K562 (cell line): ENCODE results near the gene NME7. TPM values are rescaled to one million over a fixed set of nuclear protein-coding genes. Genes with fewer than 3 reads are reported as not detected.
A peak's percentile ranks its signal among the peaks of the same experiment; 100 is the strongest.

Source experiments
- CC2D1A ChIP-seq: fragments of 450-650 bp; IDR thresholded peaks from 2 replicates; pipeline ENCODE4 v1.6.1; 2017; ENCODE audit warnings: mild to moderate bottlenecking
- CHD4 ChIP-seq: fragments of 200-600 bp; sonication (generic); IDR thresholded peaks from 3 replicates; pipeline ENCODE4 v1.6.1; 2012; ENCODE audit warnings: low read depth, mild to moderate bottlenecking, mixed read lengths, low read length, inconsistent platforms; ENCODE audit not compliant: insufficient read depth, insufficient replicate concordance, poor library complexity, severe bottlenecking
- FOXJ2 ChIP-seq: fragments of 200-800 bp; sonication (Bioruptor generic); IDR thresholded peaks from 2 replicates; pipeline ENCODE4 v1.6.1; 2016; ENCODE audit warnings: missing genetic modification characterization, missing compliant biosample characterization
- KLF13 ChIP-seq: fragments of 450-650 bp; IDR thresholded peaks from 2 replicates; pipeline ENCODE4 v1.6.1; 2016; ENCODE audit warnings: missing genetic modification characterization, low read depth, mild to moderate bottlenecking, missing compliant biosample characterization, moderate library complexity, borderline replicate concordance
- LCOR ChIP-seq: sonication (generic); formaldehyde crosslinking; IDR thresholded peaks from 2 replicates; pipeline ENCODE4 v1.8.0; 2022; ENCODE audit warnings: mild to moderate bottlenecking, missing genetic modification reagents
- NONO ChIP-seq, 2 experiments: fragments of 200-400 bp in 1 of 2; fragments of 450-650 bp in 1 of 2; formaldehyde crosslinking in 1 of 2; IDR thresholded peaks; 2 replicates each; pipeline ENCODE4 v1.6.1; 2017; ENCODE audit warnings: low read depth in 2 of 2, mild to moderate bottlenecking in 2 of 2, moderate library complexity in 2 of 2, low read length in 1 of 2
- PYGO2 ChIP-seq: fragments of 450-650 bp; IDR thresholded peaks from 2 replicates; pipeline ENCODE4 v1.6.1; 2016; ENCODE audit warnings: mild to moderate bottlenecking, missing genetic modification characterization, moderate library complexity, missing compliant biosample characterization
- TCF3 ChIP-seq: sonication (generic); formaldehyde crosslinking; IDR thresholded peaks from 2 replicates; pipeline ENCODE4 v1.4.0; 2020; ENCODE audit warnings: mild to moderate bottlenecking, missing genetic modification reagents
- ZNF77 ChIP-seq: fragments of 250-450 bp; sonication (Bioruptor Pico); IDR thresholded peaks from 2 replicates; pipeline ENCODE4 v1.5.0; 2020
- polyA plus RNA-seq, 8 experiments: library from polyadenylated mRNA; depleted of rRNA in 4 of 8; stranded (reverse) in 5 of 8; unstranded in 3 of 8; fragments of >200 nt; fragmentation: Nextera tagmentation in 2 of 8; fragmentation: Illumina TruSeq in 1 of 8; extraction: Ambion mirVana in 2 of 8; extraction: Trizol in 1 of 8; gene quantifications; 2 replicates each; pipeline versions ENCODE4 v1.2.1 to v1.2.3, GENCODE V29; 2011 to 2014; ENCODE audit warnings: inconsistent platforms in 1 of 8, missing spikeins in 1 of 8
- total RNA-seq, 7 experiments: library from RNA; depleted of rRNA in 6 of 7; stranded (reverse); fragments of >200 nt in 6 of 7; fragmentation: Illumina TruSeq in 2 of 7; extraction: Trizol in 2 of 7; gene quantifications; 2 replicates each; pipeline versions ENCODE4 v1.2.1 to v1.2.3, GENCODE V29; 2011 to 2021; ENCODE audit warnings: low replicate concordance in 1 of 7
- TF ChIP-seq, protein P1 (sequence below): sonication (generic); formaldehyde crosslinking; IDR thresholded peaks from 2 replicates; pipeline ENCODE4 v1.8.0; 2023; ENCODE audit warnings: mild to moderate bottlenecking, missing genetic modification reagents
- TF ChIP-seq, protein P2 (sequence below): fragments of 250-450 bp; sonication (Bioruptor Pico); IDR thresholded peaks from 2 replicates; pipeline ENCODE4 v1.4.0; 2020; ENCODE audit warnings: mild to moderate bottlenecking
- TF ChIP-seq, protein P3 (sequence below): fragments of 250-450 bp; sonication (Bioruptor Pico); IDR thresholded peaks from 2 replicates; pipeline ENCODE4 v1.8.0; 2022; ENCODE audit warnings: moderate library complexity, mild to moderate bottlenecking, inconsistent platforms
- TF ChIP-seq, protein P4 (sequence below): sonication (generic); formaldehyde crosslinking; IDR thresholded peaks from 2 replicates; pipeline ENCODE4 v1.8.0; 2022; ENCODE audit warnings: mild to moderate bottlenecking, missing genetic modification reagents
- TF ChIP-seq, protein P5 (sequence below): fragments of 250-450 bp; sonication (Bioruptor Pico); IDR thresholded peaks from 2 replicates; pipeline ENCODE4 v1.8.0; 2022; ENCODE audit warnings: inconsistent platforms
- TF ChIP-seq, protein P6 (sequence below): sonication (generic); formaldehyde crosslinking; IDR thresholded peaks from 2 replicates; pipeline ENCODE4 v1.8.0; 2023; ENCODE audit warnings: mild to moderate bottlenecking, missing genetic modification reagents

The NME7 gene
- total and polyA plus RNA-seq, 9 of the 15 experiments (the other 6 are each of a cell fraction or from before 2014, with no cell fraction given) = 7.9 to 43.2 (median 23.9) TPM

DNA sequence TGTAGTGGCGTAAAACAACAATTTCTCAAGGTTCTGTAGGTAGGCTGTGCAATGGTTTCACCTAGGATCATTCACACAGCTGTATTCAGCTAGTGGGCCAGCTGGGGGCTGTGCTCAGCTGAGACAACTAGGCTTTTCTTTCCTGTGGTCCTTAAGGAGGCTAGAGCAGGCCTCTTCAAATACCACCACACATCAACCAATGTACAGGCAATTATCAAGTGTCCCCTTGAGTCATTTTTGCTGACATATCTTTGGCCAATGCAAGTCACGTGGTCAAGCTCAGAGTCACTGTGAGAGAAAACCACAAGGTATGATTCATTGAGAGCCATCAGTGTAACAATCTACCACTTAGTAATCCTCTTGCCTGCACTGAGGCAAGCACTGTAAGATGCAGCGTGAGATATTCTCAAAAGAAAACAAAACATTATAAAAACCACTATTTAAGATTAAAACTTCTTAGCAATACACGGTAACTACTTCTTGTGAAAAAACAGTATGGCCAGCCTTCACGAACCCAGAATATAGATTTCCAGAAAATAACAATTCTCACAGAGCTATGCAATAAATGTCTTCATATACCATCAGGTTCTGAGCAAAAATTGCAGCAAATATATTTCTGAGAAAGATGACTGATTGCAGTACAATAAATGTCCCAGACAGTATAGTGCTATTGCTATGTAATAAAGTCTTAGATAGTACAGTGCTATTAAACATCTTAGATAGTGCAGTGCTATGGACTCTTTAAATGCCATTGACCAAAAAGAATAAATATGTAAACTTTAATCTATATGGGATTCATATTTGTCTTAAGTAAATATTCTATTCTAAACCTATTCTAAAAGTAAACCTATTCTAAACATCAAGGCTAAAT is 55.3 kb downstream of the NME7 start (continued):
- TF ChIP-seq, protein P1, sequence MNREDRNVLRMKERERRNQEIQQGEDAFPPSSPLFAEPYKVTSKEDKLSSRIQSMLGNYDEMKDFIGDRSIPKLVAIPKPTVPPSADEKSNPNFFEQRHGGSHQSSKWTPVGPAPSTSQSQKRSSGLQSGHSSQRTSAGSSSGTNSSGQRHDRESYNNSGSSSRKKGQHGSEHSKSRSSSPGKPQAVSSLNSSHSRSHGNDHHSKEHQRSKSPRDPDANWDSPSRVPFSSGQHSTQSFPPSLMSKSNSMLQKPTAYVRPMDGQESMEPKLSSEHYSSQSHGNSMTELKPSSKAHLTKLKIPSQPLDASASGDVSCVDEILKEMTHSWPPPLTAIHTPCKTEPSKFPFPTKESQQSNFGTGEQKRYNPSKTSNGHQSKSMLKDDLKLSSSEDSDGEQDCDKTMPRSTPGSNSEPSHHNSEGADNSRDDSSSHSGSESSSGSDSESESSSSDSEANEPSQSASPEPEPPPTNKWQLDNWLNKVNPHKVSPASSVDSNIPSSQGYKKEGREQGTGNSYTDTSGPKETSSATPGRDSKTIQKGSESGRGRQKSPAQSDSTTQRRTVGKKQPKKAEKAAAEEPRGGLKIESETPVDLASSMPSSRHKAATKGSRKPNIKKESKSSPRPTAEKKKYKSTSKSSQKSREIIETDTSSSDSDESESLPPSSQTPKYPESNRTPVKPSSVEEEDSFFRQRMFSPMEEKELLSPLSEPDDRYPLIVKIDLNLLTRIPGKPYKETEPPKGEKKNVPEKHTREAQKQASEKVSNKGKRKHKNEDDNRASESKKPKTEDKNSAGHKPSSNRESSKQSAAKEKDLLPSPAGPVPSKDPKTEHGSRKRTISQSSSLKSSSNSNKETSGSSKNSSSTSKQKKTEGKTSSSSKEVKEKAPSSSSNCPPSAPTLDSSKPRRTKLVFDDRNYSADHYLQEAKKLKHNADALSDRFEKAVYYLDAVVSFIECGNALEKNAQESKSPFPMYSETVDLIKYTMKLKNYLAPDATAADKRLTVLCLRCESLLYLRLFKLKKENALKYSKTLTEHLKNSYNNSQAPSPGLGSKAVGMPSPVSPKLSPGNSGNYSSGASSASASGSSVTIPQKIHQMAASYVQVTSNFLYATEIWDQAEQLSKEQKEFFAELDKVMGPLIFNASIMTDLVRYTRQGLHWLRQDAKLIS = peak; percentile 75; the same call in 1 of the 2 replicates
- TF ChIP-seq ZNF77 (no peak), NONO (IDR thresholded peaks at IDR 0.05; ENCODE audit: low read depth in 2 of 2, low read length in 1 of 2) (no peak), CHD4 (no peak), PYGO2 (tag) (0 out of 2 replicates have a peak, but pooled peaks have one; percentile 22), KLF13 (no peak), FOXJ2 (tag) (no peak), TCF3 (peak; percentile 75), CC2D1A (peak; percentile 78), LCOR (peak; percentile 74; the same call in 1 of the 2 replicates)
- TF ChIP-seq, protein P2, sequence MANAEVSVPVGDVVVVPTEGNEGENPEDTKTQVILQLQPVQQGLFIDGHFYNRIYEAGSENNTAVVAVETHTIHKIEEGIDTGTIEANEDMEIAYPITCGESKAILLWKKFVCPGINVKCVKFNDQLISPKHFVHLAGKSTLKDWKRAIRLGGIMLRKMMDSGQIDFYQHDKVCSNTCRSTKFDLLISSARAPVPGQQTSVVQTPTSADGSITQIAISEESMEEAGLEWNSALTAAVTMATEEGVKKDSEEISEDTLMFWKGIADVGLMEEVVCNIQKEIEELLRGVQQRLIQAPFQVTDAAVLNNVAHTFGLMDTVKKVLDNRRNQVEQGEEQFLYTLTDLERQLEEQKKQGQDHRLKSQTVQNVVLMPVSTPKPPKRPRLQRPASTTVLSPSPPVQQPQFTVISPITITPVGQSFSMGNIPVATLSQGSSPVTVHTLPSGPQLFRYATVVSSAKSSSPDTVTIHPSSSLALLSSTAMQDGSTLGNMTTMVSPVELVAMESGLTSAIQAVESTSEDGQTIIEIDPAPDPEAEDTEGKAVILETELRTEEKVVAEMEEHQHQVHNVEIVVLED (CRISPR knock-in tag) = no peak; the same call in 1 of the 2 replicates
- TF ChIP-seq, protein P3, sequence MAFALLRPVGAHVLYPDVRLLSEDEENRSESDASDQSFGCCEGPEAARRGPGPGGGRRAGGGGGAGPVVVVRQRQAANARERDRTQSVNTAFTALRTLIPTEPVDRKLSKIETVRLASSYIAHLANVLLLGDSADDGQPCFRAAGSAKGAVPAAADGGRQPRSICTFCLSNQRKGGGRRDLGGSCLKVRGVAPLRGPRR (CRISPR knock-in tag) = no peak
- TF ChIP-seq, protein P4, sequence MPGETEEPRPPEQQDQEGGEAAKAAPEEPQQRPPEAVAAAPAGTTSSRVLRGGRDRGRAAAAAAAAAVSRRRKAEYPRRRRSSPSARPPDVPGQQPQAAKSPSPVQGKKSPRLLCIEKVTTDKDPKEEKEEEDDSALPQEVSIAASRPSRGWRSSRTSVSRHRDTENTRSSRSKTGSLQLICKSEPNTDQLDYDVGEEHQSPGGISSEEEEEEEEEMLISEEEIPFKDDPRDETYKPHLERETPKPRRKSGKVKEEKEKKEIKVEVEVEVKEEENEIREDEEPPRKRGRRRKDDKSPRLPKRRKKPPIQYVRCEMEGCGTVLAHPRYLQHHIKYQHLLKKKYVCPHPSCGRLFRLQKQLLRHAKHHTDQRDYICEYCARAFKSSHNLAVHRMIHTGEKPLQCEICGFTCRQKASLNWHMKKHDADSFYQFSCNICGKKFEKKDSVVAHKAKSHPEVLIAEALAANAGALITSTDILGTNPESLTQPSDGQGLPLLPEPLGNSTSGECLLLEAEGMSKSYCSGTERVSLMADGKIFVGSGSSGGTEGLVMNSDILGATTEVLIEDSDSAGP = no peak
- TF ChIP-seq, protein P5, sequence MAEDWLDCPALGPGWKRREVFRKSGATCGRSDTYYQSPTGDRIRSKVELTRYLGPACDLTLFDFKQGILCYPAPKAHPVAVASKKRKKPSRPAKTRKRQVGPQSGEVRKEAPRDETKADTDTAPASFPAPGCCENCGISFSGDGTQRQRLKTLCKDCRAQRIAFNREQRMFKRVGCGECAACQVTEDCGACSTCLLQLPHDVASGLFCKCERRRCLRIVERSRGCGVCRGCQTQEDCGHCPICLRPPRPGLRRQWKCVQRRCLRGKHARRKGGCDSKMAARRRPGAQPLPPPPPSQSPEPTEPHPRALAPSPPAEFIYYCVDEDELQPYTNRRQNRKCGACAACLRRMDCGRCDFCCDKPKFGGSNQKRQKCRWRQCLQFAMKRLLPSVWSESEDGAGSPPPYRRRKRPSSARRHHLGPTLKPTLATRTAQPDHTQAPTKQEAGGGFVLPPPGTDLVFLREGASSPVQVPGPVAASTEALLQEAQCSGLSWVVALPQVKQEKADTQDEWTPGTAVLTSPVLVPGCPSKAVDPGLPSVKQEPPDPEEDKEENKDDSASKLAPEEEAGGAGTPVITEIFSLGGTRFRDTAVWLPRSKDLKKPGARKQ = no peak
- TF ChIP-seq, protein P6, sequence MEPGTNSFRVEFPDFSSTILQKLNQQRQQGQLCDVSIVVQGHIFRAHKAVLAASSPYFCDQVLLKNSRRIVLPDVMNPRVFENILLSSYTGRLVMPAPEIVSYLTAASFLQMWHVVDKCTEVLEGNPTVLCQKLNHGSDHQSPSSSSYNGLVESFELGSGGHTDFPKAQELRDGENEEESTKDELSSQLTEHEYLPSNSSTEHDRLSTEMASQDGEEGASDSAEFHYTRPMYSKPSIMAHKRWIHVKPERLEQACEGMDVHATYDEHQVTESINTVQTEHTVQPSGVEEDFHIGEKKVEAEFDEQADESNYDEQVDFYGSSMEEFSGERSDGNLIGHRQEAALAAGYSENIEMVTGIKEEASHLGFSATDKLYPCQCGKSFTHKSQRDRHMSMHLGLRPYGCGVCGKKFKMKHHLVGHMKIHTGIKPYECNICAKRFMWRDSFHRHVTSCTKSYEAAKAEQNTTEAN (CRISPR knock-in tag) = no peak
